ENCODE measurements around the gene MTMR1. TPM values are rescaled to one million over a fixed set of nuclear protein-coding genes. Genes with fewer than 3 reads are reported as not detected.

MTMR1 gene
- total and polyA plus RNA-seq, 9 donors: 7.9 to 22.7 (median 18.1) TPM

DNA sequence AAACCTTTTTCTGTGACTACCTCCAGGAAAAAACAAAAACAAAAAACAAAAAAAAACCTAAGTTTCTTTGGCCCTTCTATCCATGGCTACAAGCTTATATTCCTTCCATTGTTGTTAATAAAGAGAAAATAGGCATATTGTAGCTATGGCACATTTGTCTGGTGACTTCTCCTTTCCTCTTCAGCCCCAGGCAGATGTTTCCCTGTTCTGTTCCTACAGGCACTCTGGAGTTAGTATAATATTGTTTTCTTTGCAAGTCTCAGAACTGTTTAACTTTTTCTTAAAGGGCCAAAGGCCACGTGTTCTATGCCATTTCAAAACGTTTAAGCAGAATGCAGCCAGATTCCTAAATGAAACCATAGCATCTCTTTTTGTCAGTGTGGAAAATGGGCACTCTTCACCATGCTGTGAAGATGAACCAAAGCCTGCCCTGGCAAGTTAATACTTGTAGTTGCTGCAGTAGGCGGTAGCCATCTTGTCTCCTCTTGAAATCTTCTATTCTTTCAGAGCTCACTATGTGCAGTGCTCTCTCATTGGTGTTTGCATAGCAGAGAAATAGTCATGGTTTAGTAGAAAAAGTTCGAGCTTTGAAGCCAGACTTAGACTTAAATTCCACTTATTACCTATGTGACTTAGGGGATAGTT is 44.8 kb upstream of the MTMR1 start:
- Histone ChIP-seq H3K4me1 (ENCODE audit: insufficient read depth) (no peaks in the 10 kb centered on the region), H3K27ac (peak overlapping the region in 1 of 2 donors; percentile 37), H3K9me3 (no peaks in the 10 kb centered on the region), H3K27me3 (no peaks in the 10 kb centered on the region), H3K36me3 (no peaks in the 10 kb centered on the region), H3K4me3 (no peak overlapping the region)
- TF ChIP-seq EP300 (IDR thresholded peaks at IDR 0.05) (no peak), POLR2A (IDR thresholded peaks at IDR 0.05) (no peak)
- TF ChIP-seq, protein P1, sequence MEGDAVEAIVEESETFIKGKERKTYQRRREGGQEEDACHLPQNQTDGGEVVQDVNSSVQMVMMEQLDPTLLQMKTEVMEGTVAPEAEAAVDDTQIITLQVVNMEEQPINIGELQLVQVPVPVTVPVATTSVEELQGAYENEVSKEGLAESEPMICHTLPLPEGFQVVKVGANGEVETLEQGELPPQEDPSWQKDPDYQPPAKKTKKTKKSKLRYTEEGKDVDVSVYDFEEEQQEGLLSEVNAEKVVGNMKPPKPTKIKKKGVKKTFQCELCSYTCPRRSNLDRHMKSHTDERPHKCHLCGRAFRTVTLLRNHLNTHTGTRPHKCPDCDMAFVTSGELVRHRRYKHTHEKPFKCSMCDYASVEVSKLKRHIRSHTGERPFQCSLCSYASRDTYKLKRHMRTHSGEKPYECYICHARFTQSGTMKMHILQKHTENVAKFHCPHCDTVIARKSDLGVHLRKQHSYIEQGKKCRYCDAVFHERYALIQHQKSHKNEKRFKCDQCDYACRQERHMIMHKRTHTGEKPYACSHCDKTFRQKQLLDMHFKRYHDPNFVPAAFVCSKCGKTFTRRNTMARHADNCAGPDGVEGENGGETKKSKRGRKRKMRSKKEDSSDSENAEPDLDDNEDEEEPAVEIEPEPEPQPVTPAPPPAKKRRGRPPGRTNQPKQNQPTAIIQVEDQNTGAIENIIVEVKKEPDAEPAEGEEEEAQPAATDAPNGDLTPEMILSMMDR (IDR thresholded peaks at IDR 0.05): no peak
- DNase-seq: no peak
- 46 to 58% (median 47%) methylated on average over 4 of the region's 4 CpGs for WGBS, 3 donors
- intact Hi-C loops (cut with DNase I): no loop called here

DNA sequence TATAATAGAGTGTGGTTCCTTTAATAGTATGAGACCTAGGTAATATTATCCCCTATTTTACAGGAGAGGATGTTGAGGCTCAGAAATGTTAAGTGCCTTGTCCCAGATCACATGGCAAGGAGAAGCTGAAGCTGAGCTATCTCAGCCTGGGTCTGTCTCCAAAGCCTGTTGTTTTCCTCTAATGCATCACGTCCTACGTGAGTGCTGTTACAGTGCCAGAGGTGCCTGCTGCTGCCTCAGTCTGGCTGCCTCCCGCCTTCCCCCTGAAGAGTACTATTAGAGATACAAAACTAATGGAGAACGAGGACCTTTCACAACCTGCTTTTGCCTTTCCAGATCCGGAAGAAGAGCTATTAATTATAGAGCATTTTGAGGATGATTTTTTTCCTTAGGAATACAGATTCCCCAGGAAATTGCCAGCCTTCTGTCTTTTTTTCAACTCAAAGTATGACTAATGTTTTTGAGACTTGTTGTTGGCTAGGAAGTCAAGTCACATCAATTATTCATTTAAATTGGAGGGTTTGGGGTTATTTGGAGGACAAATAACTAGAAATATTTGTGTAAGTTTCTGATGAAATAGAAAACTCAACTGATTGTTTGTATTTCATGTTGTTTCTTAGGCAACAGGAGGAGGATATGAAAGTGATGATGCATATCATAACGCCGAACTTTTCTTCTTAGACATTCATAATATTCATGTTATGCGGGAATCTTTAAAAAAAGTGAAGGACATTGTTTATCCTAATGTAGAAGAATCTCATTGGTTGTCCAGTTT is 43.9 kb upstream of the MTMR1 start:
- no peaks in the 10 kb centered on the region for H3K4me1 ChIP-seq (ENCODE audit: insufficient read depth)
- TF ChIP-seq EP300 (IDR thresholded peaks at IDR 0.05): no peak
- TF ChIP-seq, protein P1 (IDR thresholded peaks at IDR 0.05): no peak
- H3K4me3 ChIP-seq: no peak overlapping the region
- WGBS, 3 donors: 32 to 41% (median 33%) methylated on average over 8 of the region's 8 CpGs
- H3K36me3 ChIP-seq: no peaks in the 10 kb centered on the region
- peak overlapping the region in 1 of 2 donors; percentile 37 for H3K27ac ChIP-seq
- no peaks in the 10 kb centered on the region for H3K9me3 ChIP-seq
- intact Hi-C loops (cut with DNase I): no loop called here
- peak; percentile 65 to 76 (median 74) for DNase-seq
- H3K27me3 ChIP-seq: no peaks in the 10 kb centered on the region

DNA sequence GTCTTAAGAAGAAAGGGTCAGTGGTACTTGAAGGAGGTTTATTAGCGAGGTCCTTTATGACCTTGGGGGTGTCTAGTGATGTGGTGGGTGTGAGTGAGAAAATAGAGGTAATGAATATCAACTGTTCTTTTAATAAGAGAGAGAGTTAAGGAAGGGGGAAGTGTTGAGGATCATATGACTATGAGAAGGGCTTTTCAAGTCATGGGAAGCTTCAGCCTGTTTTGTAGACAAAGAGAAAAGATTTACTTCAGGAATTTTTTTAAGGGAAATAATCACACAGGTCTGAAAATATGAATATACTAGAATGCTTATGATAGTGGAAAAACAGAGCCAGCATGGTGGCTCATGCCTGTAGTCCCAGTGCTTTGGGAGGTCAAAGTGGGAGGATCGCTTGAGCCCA is 41.3 kb upstream of the MTMR1 start:
- 65 to 85% (median 69%) methylated on average over 2 of the region's 2 CpGs for WGBS, 3 donors
- Histone ChIP-seq H3K27ac (no peak overlapping the region), H3K36me3 (no peaks in the 10 kb centered on the region), H3K4me3 (no peak overlapping the region), H3K27me3 (no peaks in the 10 kb centered on the region), H3K9me3 (no peaks in the 10 kb centered on the region), H3K4me1 (ENCODE audit: insufficient read depth) (no peaks in the 10 kb centered on the region)
- no peak for DNase-seq
- intact Hi-C loops (cut with DNase I): no loop called here
- TF ChIP-seq EP300 (IDR thresholded peaks at IDR 0.05) (no peak), POLR2A (IDR thresholded peaks at IDR 0.05) (no peak)
- TF ChIP-seq, protein P1 (IDR thresholded peaks at IDR 0.05): no peak

DNA sequence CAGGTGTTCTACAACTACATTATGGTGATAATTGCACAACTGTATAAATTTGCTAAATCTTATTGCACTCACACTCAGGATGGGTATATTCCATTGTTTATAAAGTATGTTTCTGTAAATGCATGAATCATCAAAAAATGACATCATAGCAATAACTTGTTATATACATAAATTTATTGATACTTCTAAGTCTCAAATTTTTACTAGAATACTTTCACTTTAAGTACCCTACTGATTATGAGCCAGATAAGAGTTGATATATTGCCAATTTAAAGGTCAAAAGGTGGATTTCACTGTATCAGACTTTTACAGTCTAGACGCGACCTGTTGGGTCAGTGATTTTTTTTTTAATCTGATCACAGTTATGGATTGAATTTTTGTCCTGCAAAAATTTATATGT is 37.4 kb upstream of the MTMR1 start:
- WGBS, 3 donors: 85 to 89% (median 85%) methylated on average over 2 of the region's 2 CpGs
- intact Hi-C loops (cut with DNase I): no loop called here

More for the DNA sequence above, 37.4 kb upstream of the MTMR1 start:
- Histone ChIP-seq H3K4me1 (ENCODE audit: insufficient read depth) (no peaks in the 10 kb centered on the region), H3K36me3 (no peaks in the 10 kb centered on the region), H3K4me3 (no peak overlapping the region), H3K27me3 (no peaks in the 10 kb centered on the region), H3K9me3 (no peaks in the 10 kb centered on the region), H3K27ac (no peak overlapping the region)
- TF ChIP-seq, protein P1 (IDR thresholded peaks at IDR 0.05): no peak
- TF ChIP-seq EP300 (IDR thresholded peaks at IDR 0.05): no peak
- no peak for TF ChIP-seq POLR2A (IDR thresholded peaks at IDR 0.05)
- DNase-seq: no peak

All from ovary (tissue), 9 donors.